OCI-LY3 (cell line): ENCODE data around the gene TOMM7.

Source experiments
- H2AFZ ChIP-seq: fragments of 200-600, 300-600 bp; shearing (Covaris generic); 2 replicates; pipeline ENCODE4 v1.6.0; 2014; ENCODE audit warnings: antibody characterized with exemption, low read depth, low read length
- H3K27ac ChIP-seq: fragments of 200-600, 300-600 bp; sonication (generic); 2 replicates; pipeline ENCODE4 v1.5.1; 2014; ENCODE audit warnings: mild to moderate bottlenecking, low read length, moderate library complexity, mixed read lengths
- H3K27me3 ChIP-seq: fragments of 200-600, 300-600 bp; sonication (generic); 2 replicates; pipeline ENCODE4 v1.6.1; 2014; ENCODE audit warnings: low read depth, low read length, mixed read lengths
- H3K36me3 ChIP-seq: fragments of 200-600, 300-600 bp; sonication (generic); replicated peaks from 2 replicates; pipeline ENCODE3; 2014; ENCODE audit warnings: low read depth, low read length, mixed read lengths
- H3K4me1 ChIP-seq: fragments of 300-600, 200-600 bp; sonication (generic); 2 replicates; pipeline ENCODE4 v1.6.1; 2014; ENCODE audit warnings: low read length, mixed read lengths
- H3K4me2 ChIP-seq: fragments of 200-600, 300-600 bp; sonication (generic); 2 replicates; pipeline ENCODE4 v1.6.1; 2014; ENCODE audit warnings: low read length, mixed read lengths
- H3K4me3 ChIP-seq: fragments of 300-600, 200-600 bp; sonication (generic); 2 replicates; pipeline ENCODE4 v1.5.1; 2014; ENCODE audit warnings: antibody characterized with exemption, mild to moderate bottlenecking, low read length, moderate library complexity
- H3K79me2 ChIP-seq: fragments of 300-600, 200-600 bp; shearing (Covaris generic); 2 replicates; pipeline ENCODE4 v1.6.1; 2014; ENCODE audit warnings: mild to moderate bottlenecking, low read length, mixed read lengths
- H3K9ac ChIP-seq: fragments of 300-600, 200-600 bp; shearing (Covaris generic); 2 replicates; pipeline ENCODE4 v1.6.0; 2014; ENCODE audit warnings: mild to moderate bottlenecking, low read length, moderate library complexity
- H3K9me3 ChIP-seq: fragments of 200-600, 300-600 bp; shearing (Covaris generic); 2 replicates; pipeline ENCODE4 v1.6.1; 2014; ENCODE audit warnings: low read length, mixed read lengths; ENCODE audit not compliant: insufficient read depth
- H4K20me1 ChIP-seq: fragments of 200-600, 300-600 bp; sonication (generic); 2 replicates; pipeline ENCODE4 v1.6.1; 2016; ENCODE audit warnings: low read length, mixed read lengths; ENCODE audit not compliant: insufficient read depth
- EZH2phosphoT487 ChIP-seq: fragments of 200-600 bp; shearing (Covaris generic); IDR thresholded peaks from 2 replicates; pipeline ENCODE4 v1.6.1; 2018; ENCODE audit warnings: antibody characterized with exemption, mixed run types, low read depth
- TF ChIP-seq, protein P1 (sequence below): fragments of 200-600, 300-600 bp; sonication (generic); IDR thresholded peaks from 2 replicates; pipeline ENCODE4 v1.5.1; 2014; ENCODE audit warnings: antibody characterized with exemption, low read length, low read depth

TOMM7 gene

DNA sequence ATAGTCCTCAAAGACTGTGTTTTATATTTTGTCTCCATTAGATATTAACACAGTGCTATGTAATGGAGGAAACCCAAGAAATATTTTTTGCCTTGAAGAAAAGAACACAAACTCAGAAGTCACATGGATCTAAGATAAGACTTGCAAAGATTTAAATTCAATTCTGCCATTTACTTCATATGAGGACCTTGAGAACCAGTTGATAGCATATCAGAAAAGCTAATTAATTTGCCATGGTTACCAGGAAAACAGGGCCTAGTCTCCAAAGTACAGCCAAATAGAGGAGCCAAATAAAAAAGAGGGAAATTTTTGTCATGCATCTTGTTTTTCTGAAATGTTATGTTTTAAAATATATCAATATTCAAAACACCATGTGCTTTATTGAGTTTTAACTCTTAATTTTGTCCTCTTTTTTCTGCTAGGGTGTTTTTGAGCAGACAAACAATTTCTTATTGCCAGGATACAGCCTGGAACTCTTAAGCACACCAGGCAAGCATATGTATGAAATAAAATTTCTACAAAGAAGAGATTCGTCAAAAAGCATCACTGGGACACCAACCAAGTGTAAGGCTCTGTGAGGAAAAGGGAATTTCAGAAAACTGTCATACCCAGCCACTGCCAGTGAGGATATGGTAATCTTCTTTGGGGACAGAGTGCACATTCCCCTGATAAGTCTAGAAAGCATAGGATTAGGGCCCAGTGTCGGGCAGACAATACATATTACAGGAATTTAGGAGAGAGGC, 10.6 kb upstream of the TOMM7 start:
- H2AFZ ChIP-seq = no peak overlapping the region
- no peak overlapping the region for H3K4me3 ChIP-seq
- H3K36me3 ChIP-seq = no peaks in the 10 kb centered on the region
- TF ChIP-seq, protein P1, sequence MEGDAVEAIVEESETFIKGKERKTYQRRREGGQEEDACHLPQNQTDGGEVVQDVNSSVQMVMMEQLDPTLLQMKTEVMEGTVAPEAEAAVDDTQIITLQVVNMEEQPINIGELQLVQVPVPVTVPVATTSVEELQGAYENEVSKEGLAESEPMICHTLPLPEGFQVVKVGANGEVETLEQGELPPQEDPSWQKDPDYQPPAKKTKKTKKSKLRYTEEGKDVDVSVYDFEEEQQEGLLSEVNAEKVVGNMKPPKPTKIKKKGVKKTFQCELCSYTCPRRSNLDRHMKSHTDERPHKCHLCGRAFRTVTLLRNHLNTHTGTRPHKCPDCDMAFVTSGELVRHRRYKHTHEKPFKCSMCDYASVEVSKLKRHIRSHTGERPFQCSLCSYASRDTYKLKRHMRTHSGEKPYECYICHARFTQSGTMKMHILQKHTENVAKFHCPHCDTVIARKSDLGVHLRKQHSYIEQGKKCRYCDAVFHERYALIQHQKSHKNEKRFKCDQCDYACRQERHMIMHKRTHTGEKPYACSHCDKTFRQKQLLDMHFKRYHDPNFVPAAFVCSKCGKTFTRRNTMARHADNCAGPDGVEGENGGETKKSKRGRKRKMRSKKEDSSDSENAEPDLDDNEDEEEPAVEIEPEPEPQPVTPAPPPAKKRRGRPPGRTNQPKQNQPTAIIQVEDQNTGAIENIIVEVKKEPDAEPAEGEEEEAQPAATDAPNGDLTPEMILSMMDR = no peak
- TF ChIP-seq EZH2phosphoT487 = no peak
- H3K79me2 ChIP-seq = no peaks in the 10 kb centered on the region
- peaks cover 3% of the 10 kb centered on the region; the same call in 1 of the 2 replicates for H3K4me1 ChIP-seq
- H3K4me2 ChIP-seq = no peak overlapping the region
- no peak overlapping the region for H3K27ac ChIP-seq
- H4K20me1 ChIP-seq = no peaks in the 10 kb centered on the region
- no peaks in the 10 kb centered on the region for H3K27me3 ChIP-seq
- no peak overlapping the region for H3K9ac ChIP-seq
- H3K9me3 ChIP-seq = no peaks in the 10 kb centered on the region

DNA sequence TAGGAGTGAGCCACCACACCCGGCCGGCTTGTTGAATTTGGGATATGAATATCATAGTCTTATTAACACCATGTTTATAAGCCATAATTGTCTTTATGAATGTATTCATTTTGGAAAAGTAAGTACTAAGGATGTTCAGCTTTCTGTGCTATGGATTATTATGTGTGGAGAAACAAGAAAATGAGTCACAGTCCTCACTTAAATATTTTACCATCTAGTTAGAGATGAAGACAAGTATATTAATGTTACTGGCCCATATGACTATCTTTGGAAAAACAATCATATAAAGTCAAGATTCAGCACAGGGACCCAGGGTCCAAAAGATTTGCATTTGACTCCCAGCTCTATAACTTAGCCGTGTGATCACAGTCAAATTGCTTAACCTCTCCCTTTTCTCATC, 9.8 kb upstream of the TOMM7 start:
- no peaks in the 10 kb centered on the region for H3K27me3 ChIP-seq
- no peaks in the 10 kb centered on the region for H3K9me3 ChIP-seq
- no peaks in the 10 kb centered on the region for H4K20me1 ChIP-seq
- H3K4me3 ChIP-seq = no peak overlapping the region
- no peaks in the 10 kb centered on the region for H3K79me2 ChIP-seq
- no peak for TF ChIP-seq EZH2phosphoT487
- TF ChIP-seq, protein P1 = no peak
- H3K27ac ChIP-seq = no peak overlapping the region
- H3K4me1 ChIP-seq = no peaks in the 10 kb centered on the region
- peak overlapping the region; percentile 39; the same call in 1 of the 2 replicates for H2AFZ ChIP-seq
- H3K4me2 ChIP-seq = no peak overlapping the region
- no peak overlapping the region for H3K9ac ChIP-seq
- H3K36me3 ChIP-seq = no peaks in the 10 kb centered on the region

- Histone ChIP-seq H4K20me1 (no peaks in the 10 kb centered on the region), H3K27me3 (no peaks in the 10 kb centered on the region), H3K4me3 (no peak overlapping the region), H3K79me2 (no peaks in the 10 kb centered on the region), H3K36me3 (no peaks in the 10 kb centered on the region), H2AFZ (no peak overlapping the region), H3K9me3 (no peaks in the 10 kb centered on the region), H3K27ac (no peak overlapping the region), H3K9ac (no peak overlapping the region), H3K4me2 (no peak overlapping the region), H3K4me1 (no peaks in the 10 kb centered on the region)
- TF ChIP-seq, protein P1 = no peak
- TF ChIP-seq EZH2phosphoT487 = no peak
These were observed 9.1 kb upstream of the TOMM7 start for GRCh38 chr7:22831602-22832305.

DNA sequence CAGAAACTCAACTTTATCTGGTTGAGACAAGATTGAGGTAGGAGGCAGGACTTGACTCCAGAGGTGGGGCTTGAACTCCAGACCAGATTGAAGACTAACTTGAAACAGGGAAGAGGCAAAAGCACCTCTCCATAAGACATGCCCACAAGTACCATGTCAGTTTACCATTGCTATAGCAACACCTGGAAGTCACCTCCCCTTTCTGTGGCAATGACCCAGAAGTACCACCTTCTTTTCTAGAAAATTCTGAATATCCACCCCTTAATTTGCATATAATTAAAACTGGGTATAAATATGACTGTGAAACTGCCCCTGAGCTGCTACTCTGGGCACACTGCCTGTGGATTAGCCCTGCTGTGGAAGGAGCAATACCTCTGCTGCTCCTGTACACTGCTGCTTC, 4.9 kb upstream of the TOMM7 start:
- no peak overlapping the region for H2AFZ ChIP-seq
- TF ChIP-seq EZH2phosphoT487 = no peak
- TF ChIP-seq, protein P1 = no peak
- no peak overlapping the region for H3K27ac ChIP-seq
- no peaks in the 10 kb centered on the region for H4K20me1 ChIP-seq
- no peaks in the 10 kb centered on the region for H3K27me3 ChIP-seq
- peaks cover under 1% of the 10 kb centered on the region; the same call in 1 of the 2 replicates for H3K79me2 ChIP-seq
- H3K4me2 ChIP-seq = no peak overlapping the region
- no peak overlapping the region for H3K4me3 ChIP-seq
- no peak overlapping the region for H3K9ac ChIP-seq
- no peaks in the 10 kb centered on the region for H3K9me3 ChIP-seq
- peaks cover 6% of the 10 kb centered on the region for H3K4me1 ChIP-seq
- no peaks in the 10 kb centered on the region for H3K36me3 ChIP-seq
